RWPE1 (cell line): ENCODE measurements around the gene TBCD.
"Not testable (repeated sequence)": the region's sequence is repeated elsewhere in the genome, so short reads cannot be mapped to it uniquely, and the experiment has no call there.

Source experiments
- CTCF ChIA-PET: fragments of 350-600 bp; sonication (Branson Sonifier 250); formaldehyde crosslinking; extraction: SDS; loops from one replicate; lab custom pipeline; 2021; lab: Yijun Ruan, JAX
- POLR2A ChIA-PET: fragments of 400-600 bp; formaldehyde crosslinking; extraction: SDS; loops from one replicate; lab custom pipeline; 2020; ENCODE audit warnings: antibody characterized with exemption; ENCODE audit not compliant: low non-redundant PET; lab: Yijun Ruan, JAX
- DNase-seq: peaks from one replicate; pipeline ENCODE4 v3.0.0; 2012; ENCODE audit warnings: low spot score
- H3K27ac ChIP-seq: fragments of 450-650 bp; 2 replicates; pipeline ENCODE4 v1.5.1; 2017
- TF ChIP-seq, protein P1 (sequence below): fragments of 450-650 bp; conservative IDR thresholded peaks from 2 replicates; pipeline ENCODE4 v1.5.1; 2017; ENCODE audit warnings: low read depth, mild to moderate bottlenecking

The TBCD gene

DNA sequence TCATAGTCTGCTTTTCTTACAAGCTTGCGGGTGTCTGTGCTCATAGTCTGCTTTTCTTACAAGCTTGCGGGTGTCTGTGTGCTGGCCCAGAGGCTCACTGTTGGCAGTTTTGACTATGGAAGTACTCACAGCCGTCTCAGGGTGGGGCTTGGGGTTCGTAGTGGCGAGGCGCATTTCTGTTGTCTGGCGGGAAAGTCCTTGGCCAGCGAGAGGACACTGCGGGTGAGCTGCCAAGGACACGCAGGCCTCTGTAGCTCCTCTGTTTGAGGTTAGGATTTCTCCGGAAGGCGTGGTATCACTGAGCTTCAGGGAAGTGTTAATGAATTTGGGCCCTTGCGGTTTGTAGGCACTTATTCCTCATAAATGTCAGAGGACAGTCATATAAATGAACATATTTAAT, 13.5 kb downstream of the TBCD start:
- CTCF ChIA-PET, result interaction anchor here (0.6 to 1.6 kb wide), 4 partner anchors 10 to 413 kb away, joined by 3 to 4 read pairs (median 3); no protein-coding TSS in a partner anchor
- TF ChIP-seq, protein P1, sequence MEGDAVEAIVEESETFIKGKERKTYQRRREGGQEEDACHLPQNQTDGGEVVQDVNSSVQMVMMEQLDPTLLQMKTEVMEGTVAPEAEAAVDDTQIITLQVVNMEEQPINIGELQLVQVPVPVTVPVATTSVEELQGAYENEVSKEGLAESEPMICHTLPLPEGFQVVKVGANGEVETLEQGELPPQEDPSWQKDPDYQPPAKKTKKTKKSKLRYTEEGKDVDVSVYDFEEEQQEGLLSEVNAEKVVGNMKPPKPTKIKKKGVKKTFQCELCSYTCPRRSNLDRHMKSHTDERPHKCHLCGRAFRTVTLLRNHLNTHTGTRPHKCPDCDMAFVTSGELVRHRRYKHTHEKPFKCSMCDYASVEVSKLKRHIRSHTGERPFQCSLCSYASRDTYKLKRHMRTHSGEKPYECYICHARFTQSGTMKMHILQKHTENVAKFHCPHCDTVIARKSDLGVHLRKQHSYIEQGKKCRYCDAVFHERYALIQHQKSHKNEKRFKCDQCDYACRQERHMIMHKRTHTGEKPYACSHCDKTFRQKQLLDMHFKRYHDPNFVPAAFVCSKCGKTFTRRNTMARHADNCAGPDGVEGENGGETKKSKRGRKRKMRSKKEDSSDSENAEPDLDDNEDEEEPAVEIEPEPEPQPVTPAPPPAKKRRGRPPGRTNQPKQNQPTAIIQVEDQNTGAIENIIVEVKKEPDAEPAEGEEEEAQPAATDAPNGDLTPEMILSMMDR, result no peak
- no peak for DNase-seq
- H3K27ac ChIP-seq, result no peak overlapping the region; the same call in 1 of the 2 replicates
- POLR2A ChIA-PET, result no interaction called here

DNA sequence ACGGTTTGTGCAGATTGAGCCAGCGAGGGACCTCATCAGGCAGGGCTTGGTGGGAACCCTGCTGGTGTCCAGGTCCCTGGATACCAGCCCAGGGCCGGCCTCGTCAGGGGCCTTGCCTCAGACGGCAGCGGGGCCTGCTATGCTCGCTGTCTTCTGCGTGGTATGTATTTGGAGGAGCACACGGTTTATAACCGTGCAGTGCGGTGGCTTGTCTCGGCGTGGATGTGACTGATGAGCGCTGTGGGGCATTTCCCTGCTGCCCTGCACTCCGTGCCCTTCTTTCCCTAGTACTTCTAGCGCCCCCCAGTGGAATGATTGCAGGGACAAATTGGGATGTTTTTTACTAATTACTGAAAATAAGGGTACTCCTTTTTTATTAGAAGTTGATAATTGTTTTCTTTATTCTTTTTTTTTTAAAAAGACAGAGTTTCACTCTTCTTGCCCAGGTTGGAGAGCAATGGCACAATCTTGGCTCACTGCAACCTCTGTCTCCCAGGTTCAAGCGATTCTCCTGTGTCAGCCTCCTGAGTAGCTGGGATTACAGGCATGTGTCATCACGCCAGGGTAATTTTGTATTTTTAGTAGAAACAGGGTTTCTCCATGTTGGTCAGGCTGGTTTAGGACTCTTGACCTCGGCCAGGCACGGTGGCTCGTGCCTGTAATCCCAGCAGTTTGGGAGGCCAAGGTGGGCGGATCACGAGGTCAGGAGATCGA, 15.3 kb downstream of the TBCD start:
- TF ChIP-seq, protein P1, result peak; percentile 73
- ChIA-PET POLR2A (no interaction called here), CTCF (interaction anchor here (0.7 to 1.0 kb wide), 3 partner anchors 12 to 317 kb away, joined by 3 to 4 read pairs (median 3); no protein-coding TSS in a partner anchor)
- peak overlapping the region; percentile 8; the same call in 1 of the 2 replicates for H3K27ac ChIP-seq
- DNase-seq, result peak; percentile 34

DNA sequence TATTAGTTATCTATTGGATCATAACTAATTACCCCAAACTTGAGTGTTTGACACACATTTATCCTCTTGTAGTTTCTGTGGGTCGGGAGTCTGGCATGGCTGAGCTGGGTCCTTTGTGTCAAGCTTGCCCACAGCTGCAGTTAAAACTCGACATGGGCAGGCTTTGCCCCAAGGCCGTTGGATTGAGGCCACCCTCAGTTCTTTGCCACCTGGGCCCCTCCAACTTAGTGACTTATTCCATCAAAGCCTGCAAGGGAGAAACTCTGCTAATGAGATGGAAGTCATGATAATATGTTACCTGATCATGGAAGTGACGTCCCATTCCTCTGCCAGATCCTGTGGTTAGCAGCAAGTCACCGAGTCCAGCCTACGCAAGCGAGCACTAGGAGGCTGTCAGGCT, 17.2 kb downstream of the TBCD start:
- no peak for DNase-seq
- ChIA-PET POLR2A (no interaction called here), CTCF (no interaction called here)
- TF ChIP-seq, protein P1, result no peak
- no peak overlapping the region for H3K27ac ChIP-seq

DNA sequence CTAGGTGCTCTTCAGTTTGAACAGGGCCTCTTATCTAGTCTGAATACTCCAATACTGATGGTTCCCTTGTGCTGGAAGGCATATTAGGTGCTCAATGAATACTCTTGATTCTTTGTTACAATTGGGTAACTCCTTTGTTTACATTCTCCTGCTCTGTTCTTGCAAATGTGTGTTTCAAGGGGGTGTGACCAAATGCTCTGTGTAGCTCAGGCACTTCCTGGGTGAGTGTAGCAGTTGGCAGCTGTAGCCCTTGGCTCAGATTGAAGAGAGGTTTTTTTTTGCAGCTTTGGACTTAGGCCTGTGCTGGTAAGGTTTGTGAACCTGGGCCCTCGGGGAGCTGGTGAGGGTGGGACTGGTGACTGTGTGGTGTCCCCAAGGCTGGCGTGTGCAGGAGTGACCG, 20.2 kb downstream of the TBCD start:
- ChIA-PET CTCF (no interaction called here), POLR2A (no interaction called here)
- TF ChIP-seq, protein P1, result no peak
- peak overlapping the region; percentile 48; the same call in 1 of the 2 replicates for H3K27ac ChIP-seq
- DNase-seq, result peak; percentile 38

DNA sequence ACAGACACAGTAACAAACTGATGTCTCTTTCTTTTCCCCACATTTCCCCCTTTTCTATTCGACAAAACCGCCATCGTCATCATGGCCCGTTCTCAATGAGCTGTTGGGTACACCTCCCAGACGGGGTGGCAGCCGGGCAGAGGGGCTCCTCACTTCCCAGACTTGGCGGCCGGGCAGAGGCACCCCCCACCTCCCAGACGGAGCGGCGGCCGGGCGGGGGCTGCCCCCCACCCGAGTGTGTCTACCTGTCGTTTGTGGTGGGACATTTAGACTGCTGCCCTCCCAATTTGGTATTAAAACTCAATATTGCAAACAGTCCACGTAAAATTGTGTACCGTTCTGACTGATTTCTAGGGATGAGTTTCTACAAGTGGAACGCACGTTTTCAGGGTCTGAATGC, 22.6 kb downstream of the TBCD start:
- DNase-seq, H3K27ac ChIP-seq, POLR2A ChIA-PET: not testable (repeated sequence)
- CTCF ChIA-PET, result interaction anchor here (0.6 to 0.7 kb wide), 5 partner anchors 41 to 89 kb away, joined by 3 to 4 read pairs (median 3); no protein-coding TSS in a partner anchor

DNA sequence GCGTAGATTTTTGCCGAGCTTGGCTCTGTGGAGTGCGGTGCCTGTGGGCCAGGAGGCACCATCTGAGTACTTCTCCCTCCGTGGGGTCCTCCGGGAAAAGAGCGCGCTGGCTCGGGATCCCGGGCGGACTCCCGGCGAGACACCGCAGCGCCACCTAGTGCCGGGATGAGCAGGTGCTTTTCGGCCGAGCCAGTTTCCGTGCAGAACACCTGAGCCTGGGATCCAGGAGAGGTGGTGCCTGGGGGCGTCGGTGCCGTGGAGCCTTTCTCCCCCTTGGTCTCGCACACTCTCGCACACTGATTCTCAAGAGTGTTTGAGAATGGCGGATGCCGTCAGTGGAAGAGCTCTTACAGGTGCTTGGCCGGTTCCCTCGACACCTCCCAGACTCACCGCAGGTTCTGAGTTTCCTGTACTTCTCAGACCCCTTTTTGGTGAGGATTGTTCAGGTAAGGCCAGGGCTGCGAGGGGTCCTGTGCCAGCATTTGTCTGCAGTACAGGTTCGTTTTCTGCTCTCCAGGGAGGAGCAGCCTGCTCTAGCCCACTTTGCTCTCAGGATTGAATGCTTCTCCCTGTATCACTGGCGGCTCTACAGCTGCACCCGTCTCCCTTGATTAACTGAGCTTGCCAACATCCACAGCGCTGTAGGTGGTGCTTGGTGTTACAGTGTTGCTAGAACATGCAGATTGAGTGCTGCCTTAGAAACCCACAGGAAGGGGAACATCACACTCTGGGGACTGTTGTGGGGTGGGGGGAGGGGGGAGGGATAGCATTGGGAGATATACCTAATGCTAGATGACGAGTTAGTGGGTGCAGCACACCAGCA, 23.3 kb downstream of the TBCD start:
- H3K27ac ChIP-seq, result no peak overlapping the region
- peak; percentile 81 for DNase-seq
- ChIA-PET CTCF (interaction anchor here (0.6 to 0.9 kb wide), 9 partner anchors 10 to 124 kb away, joined by 3 to 4 read pairs (median 3); no protein-coding TSS in a partner anchor), POLR2A (no interaction called here)
- TF ChIP-seq, protein P1, result peak; percentile 98
